SK-N-DZ (cell line): ENCODE data around the gene TP73.

Experiments
- DNase-seq: peaks from one replicate; pipeline ENCODE4 v3.0.0-alpha.2; 2015; ENCODE audit warnings: low spot score
- small RNA-seq, 2 experiments: library from RNA; depleted of rRNA; stranded (forward); fragments of <200 nt; gene quantifications; one replicate each; pipeline ENCODE3, GENCODE V24; 2014

TP73 gene

DNA sequence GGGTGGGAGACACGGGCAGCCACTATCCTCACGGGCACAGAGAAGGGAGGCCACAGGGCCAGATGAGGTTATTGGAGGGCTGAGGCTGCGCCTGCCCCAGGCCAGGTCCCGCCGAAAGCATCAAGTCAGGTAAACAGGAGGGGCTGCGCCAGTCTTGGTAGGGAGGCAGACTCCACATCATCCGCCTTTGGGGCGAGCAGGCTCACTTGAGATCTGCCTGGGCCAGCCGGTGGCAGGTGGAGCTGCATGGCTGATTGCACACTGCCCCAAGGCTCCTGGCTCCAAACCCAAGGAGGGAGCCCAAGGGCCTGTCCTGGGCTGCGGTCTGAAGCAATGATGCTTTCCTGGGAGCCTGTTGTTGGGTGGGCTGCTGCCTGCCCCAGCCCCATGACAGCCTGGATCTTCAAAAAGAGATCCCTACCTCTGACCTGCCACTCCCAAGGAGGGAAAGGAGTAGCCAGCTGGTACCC lies 124.8 kb downstream of the TP73 start:
- DNase-seq, result no peak

DNA sequence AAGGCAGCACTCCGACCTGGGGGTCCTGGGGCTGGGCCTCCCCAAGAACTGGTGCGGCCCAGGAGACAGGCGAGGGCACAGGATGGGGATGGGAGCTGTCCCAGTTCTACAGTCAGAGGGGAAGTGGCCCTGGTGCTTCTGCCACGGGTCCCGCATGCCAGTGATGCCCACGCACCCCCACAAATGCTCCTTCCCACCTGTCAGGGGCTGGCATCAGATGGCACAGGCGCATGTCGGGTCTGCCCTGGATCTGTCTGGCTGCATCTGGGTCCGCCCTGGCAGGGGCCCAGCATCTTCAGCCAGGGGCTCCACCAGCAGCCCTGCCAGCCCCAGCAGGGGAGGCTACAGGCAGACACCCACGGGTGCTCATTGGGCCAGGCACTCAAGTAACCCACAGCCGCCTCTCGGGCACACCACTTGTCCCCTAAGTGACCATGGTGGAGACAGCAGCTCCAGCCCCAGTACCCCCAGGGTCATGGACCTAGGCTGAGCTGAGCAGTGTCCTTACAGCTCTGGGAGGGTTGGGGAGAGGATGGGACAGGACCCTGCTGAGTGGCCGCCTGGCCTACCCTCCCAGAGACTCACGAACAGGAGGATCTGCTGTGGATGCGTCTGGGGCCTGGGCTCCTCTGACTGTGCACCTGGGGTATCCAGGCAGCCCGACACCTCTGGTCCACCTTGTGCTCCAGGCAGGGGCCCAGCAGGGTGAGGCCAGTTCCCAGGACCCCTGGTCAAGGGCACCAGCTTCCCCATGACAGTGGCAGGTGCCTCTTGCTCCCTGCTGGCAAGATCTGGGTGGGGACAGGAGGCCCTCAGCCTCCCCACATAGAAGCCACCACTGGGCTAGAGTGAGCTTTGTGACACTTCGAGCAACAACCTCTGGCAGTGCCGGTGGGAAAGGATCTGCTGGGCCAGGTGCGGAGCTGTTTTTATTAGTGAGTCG lies 125.6 kb downstream of the TP73 start:
- DNase-seq, result no peak

DNA sequence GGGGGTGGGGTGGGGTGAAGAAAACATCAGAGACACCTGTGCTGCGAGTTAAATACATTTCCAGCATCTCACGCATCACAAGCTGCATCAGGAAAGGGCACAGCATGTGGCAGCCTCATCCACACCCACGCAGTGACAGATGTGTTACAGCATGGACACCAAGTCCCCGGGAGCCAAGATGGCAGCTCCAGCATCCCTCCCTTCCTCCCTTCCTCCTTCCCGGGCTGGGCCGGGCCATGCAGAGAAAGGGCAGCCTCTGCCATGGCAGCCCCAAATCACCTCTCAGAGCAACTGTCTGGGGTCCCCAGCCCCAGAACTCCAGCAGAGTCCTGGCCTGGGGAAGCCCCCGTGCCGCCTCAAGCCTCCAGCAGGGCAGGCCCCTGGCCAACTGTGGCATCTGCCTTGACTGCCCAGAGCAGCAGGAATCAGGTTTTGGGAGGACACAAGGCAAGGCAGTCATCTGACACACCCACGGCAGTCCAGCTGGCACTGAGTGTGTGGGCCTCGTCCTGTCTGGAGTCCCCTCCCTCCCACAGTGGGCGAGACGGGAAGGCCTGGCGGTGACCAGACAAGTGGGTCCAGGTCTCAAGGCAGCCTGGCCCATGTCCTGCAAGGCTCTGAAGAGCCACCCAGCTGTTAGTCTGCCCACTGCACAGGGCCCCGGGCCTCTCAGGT lies 126.4 kb downstream of the TP73 start:
- no peak for DNase-seq

DNA sequence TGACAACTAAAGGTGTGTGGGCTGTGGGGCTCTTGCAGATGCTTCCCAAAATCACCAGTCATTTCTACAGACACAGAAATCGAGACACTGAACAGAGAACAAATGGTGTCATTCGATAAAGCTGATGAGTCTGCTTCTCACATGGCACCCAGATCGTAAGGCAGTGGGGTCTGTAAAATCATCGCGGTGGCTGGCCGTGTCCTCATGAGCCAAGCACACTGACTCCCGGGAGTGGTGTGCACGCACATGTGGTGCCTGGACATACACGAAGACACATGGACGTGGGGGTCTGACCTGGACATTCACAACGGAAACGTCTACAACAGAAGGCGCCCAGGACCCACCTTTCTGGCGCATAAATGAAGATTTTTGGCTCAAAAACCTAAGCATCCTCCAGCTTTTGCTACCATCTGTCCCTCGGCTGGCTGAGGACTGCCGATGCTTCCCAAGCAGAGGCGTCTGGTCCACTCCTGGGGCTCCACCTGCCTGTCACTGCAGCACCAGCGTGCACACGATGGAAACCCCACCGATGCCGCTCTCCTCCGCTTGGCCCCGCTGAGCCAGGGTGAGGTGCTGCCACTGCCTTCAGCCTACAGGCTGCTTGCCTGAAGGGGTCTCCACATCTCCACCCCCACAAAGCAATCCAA lies 127.1 kb downstream of the TP73 start:
- DNase-seq, result no peak

DNA sequence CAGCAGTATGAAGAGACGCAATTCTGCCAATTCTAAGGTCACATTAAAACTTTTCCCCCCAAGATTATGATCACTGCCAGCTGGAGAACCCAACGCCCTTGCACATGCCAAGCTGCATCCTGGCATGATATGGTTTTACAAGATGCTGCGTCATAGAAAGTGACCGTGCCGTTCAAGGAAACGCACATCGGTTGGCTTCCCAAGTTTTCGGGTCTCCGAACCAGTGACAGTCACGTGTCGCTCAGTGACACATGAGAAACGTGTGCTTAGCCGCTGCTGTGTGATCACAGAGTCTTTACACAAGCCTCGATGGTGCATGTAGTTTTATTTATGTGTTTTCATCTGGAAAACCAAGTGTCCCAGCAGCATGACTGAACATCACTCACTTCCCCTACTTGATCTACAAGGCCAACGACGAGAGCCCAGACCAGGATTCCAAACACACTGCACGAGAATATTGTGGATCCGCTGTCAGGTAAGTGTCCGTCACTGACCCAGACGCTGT lies 127.6 kb downstream of the TP73 start:
- DNase-seq, result no peak

DNA sequence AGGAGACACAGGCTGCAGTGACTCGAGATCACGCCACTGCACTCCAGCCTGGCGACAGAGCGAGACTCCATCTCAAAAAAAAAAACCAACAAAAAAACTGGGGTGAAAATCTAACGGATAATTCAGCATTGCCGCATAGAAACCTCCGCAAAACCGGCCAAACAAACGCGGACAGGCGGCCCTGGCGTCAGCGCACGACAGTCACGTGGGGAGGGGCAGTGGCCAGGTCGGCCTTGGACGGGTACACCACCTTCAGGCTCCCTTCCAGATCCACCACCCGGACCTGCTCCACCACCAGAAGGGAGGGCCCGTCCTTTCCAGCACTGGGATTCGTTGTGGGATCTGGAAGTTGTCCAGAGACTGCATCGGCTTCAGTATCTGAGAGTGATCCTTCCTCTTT lies 128.6 kb downstream of the TP73 start:
- no peak for DNase-seq

DNA sequence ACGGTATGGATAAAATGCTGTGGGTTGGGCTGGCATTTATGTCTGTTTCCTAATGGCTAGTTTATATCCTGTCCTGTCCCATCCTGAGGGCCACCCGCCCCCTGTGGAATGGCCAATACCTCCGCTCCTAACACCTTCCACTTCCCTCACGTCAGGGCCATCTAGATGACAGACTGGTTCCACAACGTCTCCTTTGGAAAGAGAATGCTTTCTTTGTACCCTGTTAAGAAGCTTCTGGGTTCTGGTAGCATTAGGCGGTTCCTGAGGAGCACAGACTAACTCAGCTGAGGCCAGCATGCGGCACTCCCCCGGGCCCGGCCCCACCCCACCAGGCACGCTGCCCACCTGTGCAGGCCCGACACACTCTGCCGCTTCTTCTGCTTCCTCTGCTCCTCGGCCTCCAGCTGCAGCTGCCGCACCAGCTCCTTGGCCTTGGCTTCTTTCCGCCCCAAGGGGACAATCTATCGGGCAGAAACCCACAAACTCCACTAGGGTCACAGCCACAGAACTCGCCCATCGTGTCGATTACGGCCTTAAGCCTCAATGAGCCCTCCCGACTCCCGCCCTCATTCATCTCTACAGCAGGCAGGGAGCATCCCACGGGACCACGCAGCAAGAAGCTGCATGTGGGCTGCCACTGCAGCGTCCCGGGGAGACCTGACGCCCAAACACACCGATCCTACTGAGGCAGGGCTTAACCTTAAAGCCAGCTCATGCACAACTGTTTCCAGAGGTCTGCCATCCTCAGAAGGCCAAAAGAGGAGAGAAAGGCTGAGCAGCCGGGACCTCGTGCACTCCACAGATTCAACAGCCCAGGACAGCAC lies 131.5 kb downstream of the TP73 start:
- no peak for DNase-seq

DNA sequence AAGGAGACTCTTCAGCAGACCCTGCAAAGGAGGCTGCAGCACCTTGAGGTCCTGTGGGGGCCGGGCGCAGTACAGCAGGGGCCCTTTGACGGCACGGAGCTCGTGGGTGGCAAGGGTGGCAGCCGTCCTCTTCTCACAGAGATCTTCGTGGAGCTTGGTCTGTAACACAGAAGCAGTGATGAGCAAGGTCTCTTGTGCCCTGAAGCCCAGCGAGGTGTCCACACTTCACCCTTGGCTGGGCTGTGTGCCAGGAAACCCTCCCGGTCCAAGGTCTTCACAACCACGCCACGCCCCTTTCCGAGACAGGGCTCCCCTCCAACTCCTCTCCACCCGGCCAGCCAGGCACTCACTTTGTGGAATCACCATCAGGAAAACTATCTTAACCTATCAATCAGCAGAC lies 132.7 kb downstream of the TP73 start:
- no peak for DNase-seq

DNA sequence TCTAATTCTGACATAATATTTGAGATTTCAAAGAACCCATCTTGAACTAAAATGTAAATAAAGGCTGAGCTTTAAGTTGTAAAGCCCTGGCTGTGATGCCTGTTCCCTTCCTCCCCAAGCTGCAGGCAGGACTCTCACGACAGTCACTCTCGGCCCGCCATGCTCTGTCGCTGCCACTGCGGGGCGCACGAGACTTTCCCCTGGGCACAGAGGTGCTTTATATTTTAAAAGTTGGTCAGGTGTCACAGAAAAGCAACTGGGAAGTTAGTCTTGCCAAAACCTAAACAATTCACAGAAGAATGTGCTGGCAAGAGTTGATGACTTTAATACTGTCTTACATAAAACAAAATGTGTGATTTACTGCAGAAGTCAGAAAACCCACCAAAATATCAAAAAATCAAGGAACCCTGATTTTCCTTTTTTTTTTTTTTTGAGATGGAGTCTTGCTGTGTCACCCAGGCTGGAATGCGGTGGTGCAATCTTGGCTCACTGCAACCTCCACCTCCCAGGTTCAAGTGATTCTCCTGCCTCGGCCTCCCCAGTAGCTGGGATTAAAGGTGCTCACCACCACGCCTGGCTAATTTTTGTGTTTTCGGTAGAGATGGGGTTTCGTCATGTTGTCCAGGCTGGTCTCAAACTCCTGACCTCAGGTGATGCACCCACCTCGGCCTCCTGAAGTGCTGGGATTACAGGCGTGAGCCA lies 133.3 kb downstream of the TP73 start:
- no peak for DNase-seq

Small RNA genes lying within 50 kb of the gene (small RNA-seq; reads per million reads assigned to genes)
- gene RF02197 (0 reads per million in 2 experiments), gene RN7SL574P (0 to 0.09 reads per million in 2 experiments)
